Forelimb muscle (tissue), 1 donor: ENCODE measurements around the gene EXOC3L2. TPM values are rescaled to one million over a fixed set of nuclear protein-coding genes. Genes with fewer than 3 reads are reported as not detected.

Source experiments
- DNase-seq: peaks from one replicate; pipeline ENCODE4 v3.0.0-alpha.2; 2013; ENCODE audit warnings: low read depth
- polyA plus RNA-seq: library from polyadenylated mRNA; unstranded; fragments of 120-200 nt; gene quantifications from one replicate; pipeline ENCODE4 v1.2.1, GENCODE V29; 2013; ENCODE audit not compliant: insufficient read length

EXOC3L2 gene
- polyA plus RNA-seq, 1 donor: 1.1 TPM

- no peak for DNase-seq
These were observed 65.3 kb downstream of the EXOC3L2 start for GRCh38 chr19:45179892-45180370.

- no peak for DNase-seq
These were observed 65.9 kb downstream of the EXOC3L2 start for GRCh38 chr19:45179072-45179891.

GRCh38 chr19:45178262-45179071 is 66.7 kb downstream of the EXOC3L2 start, which contains the start of gene BLOC1S3:
Gene BLOC1S3, plus strand, starts transcription at chr19:45178784. Its CDS starts 513 bp downstream, at chr19:45179297.
- DNase-seq: peak; percentile 100

- no peak for DNase-seq
These were observed 67.4 kb downstream of the EXOC3L2 start, which contains the start of gene TRAPPC6A for GRCh38 chr19:45177817-45178261. Gene TRAPPC6A, minus strand, starts transcription at chr19:45178237. Its CDS starts 19 bp downstream, at chr19:45178218.

- no peak for DNase-seq
These were observed 69.5 kb downstream of the EXOC3L2 start for GRCh38 chr19:45175515-45176345.

GRCh38 chr19:45173816-45174215 is 71.4 kb downstream of the EXOC3L2 start:
- DNase-seq: no peak

- no peak for DNase-seq
These were observed 72.5 kb downstream of the EXOC3L2 start for GRCh38 chr19:45172611-45173208.

- no peak for DNase-seq
These were observed 73.0 kb downstream of the EXOC3L2 start for GRCh38 chr19:45172173-45172572.

GRCh38 chr19:45171211-45171623 is 74.0 kb downstream of the EXOC3L2 start:
- no peak for DNase-seq

GRCh38 chr19:45170146-45171106 is 74.8 kb downstream of the EXOC3L2 start:
- DNase-seq: no peak

- no peak for DNase-seq
These were observed 75.6 kb downstream of the EXOC3L2 start for GRCh38 chr19:45169602-45170001.

- DNase-seq: no peak
These were observed 76.3 kb downstream of the EXOC3L2 start for GRCh38 chr19:45168767-45169351.

- DNase-seq: no peak
These were observed 78.4 kb downstream of the EXOC3L2 start for GRCh38 chr19:45166723-45167252.

- no peak for DNase-seq
These were observed 80.5 kb downstream of the EXOC3L2 start for GRCh38 chr19:45164577-45165335.

GRCh38 chr19:45163751-45164460 is 81.3 kb downstream of the EXOC3L2 start:
- DNase-seq: no peak

- no peak for DNase-seq
These were observed 82.1 kb downstream of the EXOC3L2 start for GRCh38 chr19:45163156-45163555.

GRCh38 chr19:45162608-45163143 is 82.5 kb downstream of the EXOC3L2 start:
- no peak for DNase-seq
